NCI-H1436 (cell line): ENCODE measurements around the gene TCEA3.

Experiments
- DNase-seq: peaks from one replicate; lab custom pipeline; 2025; lab: John Stamatoyannopoulos, UW

The TCEA3 gene

GRCh38 chr1:23424293-23425192 lies at the start of gene TCEA3:
Gene TCEA3, minus strand, starts transcription at chr1:23424748. Its CDS starts 115 bp downstream, at chr1:23424633.
- peak; percentile 44 for DNase-seq

- no peak for DNase-seq
Measured at GRCh38 chr1:23473037-23473800, 48.7 kb upstream of the TCEA3 start.

- DNase-seq = no peak
Measured at GRCh38 chr1:23472351-23473036, 47.9 kb upstream of the TCEA3 start.

- no peak for DNase-seq
Measured at GRCh38 chr1:23471473-23472075, 47.0 kb upstream of the TCEA3 start.

- no peak for DNase-seq
Measured at GRCh38 chr1:23470282-23471070, 45.9 kb upstream of the TCEA3 start.

- no peak for DNase-seq
Measured at GRCh38 chr1:23469372-23469982, 44.9 kb upstream of the TCEA3 start.

DNA sequence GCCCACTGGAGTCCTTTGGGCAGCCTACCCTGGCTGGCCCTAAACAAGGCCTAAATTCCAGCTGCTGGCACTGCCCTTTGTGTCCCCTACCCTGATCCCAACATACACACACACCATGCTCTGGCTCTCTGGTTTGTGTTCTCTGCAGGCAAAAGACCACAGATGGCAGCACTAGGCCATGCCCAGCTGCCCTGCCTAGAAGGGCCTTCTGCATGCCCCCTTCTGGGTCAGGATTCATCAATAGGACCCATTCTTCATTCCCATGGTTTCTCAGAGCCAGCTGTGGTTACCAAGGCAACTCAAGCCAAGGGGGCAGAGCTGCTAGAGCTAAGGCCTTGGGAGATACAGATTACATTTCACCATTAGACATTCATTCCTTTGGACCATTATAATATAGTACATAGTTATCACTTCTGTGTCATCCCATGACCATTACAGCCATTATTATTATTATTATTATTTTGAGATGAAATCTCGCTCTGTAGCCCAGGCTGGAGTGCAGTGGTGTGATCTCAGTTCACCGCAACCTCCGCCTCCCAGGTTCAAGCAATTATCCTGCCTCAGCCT lies 42.0 kb upstream of the TCEA3 start:
- no peak for DNase-seq

DNA sequence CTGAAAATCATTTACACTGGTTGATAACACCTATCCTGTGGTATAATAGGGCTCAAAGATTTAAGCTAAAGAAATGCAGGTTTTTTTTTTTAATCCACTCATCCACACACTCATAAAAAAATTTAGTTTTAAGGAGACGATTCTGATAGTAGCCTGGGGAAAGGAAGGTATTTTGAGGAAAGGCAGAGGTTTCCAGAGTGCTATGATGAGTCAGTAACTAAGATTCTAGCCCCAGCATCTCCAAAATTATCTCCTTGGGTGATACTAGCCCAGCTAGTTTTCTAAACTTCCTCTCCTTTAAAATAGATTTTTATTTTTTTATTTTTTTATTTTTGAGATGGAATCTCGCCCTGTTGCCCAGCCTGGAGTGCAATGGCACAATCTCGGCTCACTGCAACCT lies 38.7 kb upstream of the TCEA3 start:
- no peak for DNase-seq

- DNase-seq = no peak
Measured at GRCh38 chr1:23462766-23463165, 38.2 kb upstream of the TCEA3 start.

GRCh38 chr1:23461050-23461449 lies 36.5 kb upstream of the TCEA3 start:
- no peak for DNase-seq

- no peak for DNase-seq
Measured at GRCh38 chr1:23460519-23460918, 36.0 kb upstream of the TCEA3 start.

- DNase-seq = no peak
Measured at GRCh38 chr1:23459338-23459757, 34.8 kb upstream of the TCEA3 start.

- DNase-seq = no peak
Measured at GRCh38 chr1:23456226-23456625, 31.7 kb upstream of the TCEA3 start.

DNA sequence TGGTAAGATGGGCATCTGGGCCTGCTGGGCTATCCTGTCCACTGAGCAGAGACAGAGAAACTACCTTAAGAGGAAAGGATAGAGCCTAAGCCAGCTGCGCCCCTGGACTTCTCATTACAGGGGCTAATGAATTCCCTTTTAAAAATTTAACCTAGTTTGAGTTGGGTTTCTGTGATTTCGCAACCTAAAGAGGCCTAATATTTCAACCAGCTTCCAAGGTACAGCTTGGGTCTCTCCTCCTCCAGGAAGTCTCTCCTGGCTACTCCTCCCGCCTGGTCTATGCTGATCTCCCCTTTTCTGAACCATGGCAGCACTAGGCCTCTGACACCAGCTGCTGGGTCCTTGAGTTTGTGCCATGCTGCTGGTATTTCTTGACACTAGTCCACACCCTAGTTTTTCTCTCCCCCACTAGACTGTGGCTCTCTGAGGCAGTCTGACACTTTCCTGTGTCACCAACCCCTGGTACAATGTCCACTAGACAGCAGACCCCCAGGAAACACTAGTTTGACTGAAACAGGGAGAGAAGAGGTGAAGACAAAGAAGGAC lies 29.0 kb upstream of the TCEA3 start:
- no peak for DNase-seq

- peak; percentile 52 for DNase-seq
Measured at GRCh38 chr1:23452011-23452411, 27.5 kb upstream of the TCEA3 start.

GRCh38 chr1:23451441-23451840 lies 26.9 kb upstream of the TCEA3 start:
- no peak for DNase-seq

- no peak for DNase-seq
Measured at GRCh38 chr1:23450894-23451293, 26.3 kb upstream of the TCEA3 start.

GRCh38 chr1:23449958-23450357 lies 25.4 kb upstream of the TCEA3 start:
- DNase-seq = no peak

GRCh38 chr1:23449306-23449705 lies 24.8 kb upstream of the TCEA3 start:
- DNase-seq = no peak

- no peak for DNase-seq
Measured at GRCh38 chr1:23448846-23449245, 24.3 kb upstream of the TCEA3 start.
